HEK293T (cell line): ENCODE results near the gene KCNJ16.

Experiments used
- ELF4 ChIP-seq: fragments of 450-650 bp; IDR thresholded peaks from 2 replicates; pipeline ENCODE4 v1.6.1; 2017; ENCODE audit warnings: antibody characterized with exemption
- FOXA1 ChIP-seq: fragments of 450-650 bp; IDR thresholded peaks from 2 replicates; pipeline ENCODE4 v1.6.1; 2016; ENCODE audit warnings: mild to moderate bottlenecking
- NFRKB ChIP-seq: fragments of 450-650 bp; IDR thresholded peaks from 2 replicates; pipeline ENCODE4 v1.6.1; 2016; ENCODE audit warnings: mild to moderate bottlenecking, moderate library complexity
- SUZ12 ChIP-seq: fragments of 450-650 bp; IDR thresholded peaks from 2 replicates; pipeline ENCODE4 v1.6.1; 2016; ENCODE audit warnings: mild to moderate bottlenecking

DNA sequence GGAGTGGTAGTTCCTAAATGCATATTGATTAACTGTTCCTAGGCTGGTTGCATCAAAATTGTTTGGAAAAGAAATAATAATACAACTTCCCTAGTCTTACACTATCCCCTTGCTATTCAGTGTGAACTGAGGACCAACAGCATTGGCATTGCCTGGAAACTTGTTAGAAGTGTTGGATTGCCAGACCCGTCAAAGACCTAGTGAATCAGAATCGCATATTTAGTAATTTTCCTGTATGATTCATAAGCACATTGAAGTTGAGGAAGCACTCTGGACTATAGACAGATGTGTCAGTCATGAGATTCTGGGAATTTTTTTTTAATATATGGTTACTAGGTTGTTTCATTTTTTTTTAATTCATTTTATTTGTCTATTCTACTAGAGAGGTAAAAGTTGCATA, 34.7 kb upstream of the KCNJ16 start:
- no peak for TF ChIP-seq SUZ12
- no peak for TF ChIP-seq FOXA1
- no peak for TF ChIP-seq ELF4
- no peak for TF ChIP-seq NFRKB
